ENCODE results near the gene SBK1. TPM values are rescaled to one million over a fixed set of nuclear protein-coding genes. Genes with fewer than 3 reads are reported as not detected.

Gene SBK1
- polyA plus RNA-seq, 1 donor = 3.2 TPM

DNA sequence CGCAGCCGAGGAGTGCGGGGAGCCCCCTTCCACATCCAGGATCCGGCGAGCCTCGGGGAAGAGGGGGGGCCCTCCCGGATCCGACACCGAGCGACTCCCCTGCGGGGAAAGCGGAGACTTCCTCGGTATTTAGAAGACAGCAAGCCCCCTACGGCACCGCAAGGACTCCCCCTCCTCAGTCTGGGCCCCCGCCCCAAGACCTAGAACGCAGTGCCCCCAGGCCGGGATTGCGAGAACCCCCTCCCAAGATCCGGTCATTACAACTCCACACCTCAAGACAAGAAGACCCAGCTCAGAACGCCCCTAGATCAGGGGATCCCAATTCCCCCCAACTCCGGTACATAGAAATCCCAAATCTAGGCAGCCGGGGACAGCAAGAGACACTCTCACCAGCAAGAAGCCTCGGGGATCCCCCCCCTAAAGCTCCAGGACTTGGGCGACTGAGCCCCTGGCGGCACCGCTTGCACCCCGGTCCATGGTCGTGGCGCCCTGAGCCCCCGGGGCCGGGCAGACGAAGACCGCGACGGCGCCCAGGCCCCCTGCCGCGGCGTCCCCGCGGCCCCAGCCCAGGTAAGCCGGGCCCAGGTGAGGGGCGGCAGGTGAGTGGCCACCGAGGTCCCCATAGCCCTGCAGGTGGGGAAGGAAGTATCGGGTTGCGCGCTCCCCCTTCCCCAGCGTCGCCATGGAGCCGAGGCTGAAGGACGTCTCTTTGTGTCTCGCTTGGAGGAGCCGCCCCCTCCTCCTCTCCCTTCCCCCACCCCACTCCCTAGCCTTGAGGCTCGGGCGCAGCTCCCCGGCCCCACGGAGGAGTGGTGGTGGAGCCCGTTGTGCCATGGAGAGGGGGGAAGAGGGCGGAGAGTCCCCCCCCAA is 641 bp downstream of the SBK1 start:
- WGBS (ENCODE audit: insufficient coverage, low lambda C conversion rate) = no CpG with 5 or more reads among the region's 60 CpGs
- no peak overlapping the region for H3K27ac ChIP-seq (ENCODE audit: low read length)

DNA sequence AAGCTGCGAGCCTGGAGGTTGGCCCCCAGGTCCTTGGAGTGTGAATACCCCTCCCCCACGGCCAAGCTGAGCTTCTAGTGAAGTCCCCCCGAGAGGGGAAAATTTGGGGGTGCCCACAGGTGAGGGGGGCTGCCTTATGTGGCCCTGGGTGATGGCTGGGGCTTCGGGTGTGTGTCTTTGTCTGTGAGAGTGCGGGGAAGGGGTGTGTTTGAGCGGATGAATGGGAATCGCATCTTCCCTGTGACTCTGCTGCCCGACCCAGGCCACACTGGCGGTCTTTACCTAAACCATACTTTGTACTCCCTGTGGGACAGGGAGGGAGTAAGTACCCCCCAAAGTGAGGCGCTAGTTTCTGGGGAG is 1.3 kb downstream of the SBK1 start:
- H3K4me1 ChIP-seq (ENCODE audit: control insufficient read depth, insufficient read depth, low read length) = peaks cover 3% of the 10 kb centered on the region
- H3K27me3 ChIP-seq (ENCODE audit: control insufficient read depth, insufficient read depth, low read length) = peaks cover 19% of the 10 kb centered on the region
- no CpG with 5 or more reads among the region's 10 CpGs for WGBS (ENCODE audit: insufficient coverage, low lambda C conversion rate)
- no peak overlapping the region for H3K27ac ChIP-seq (ENCODE audit: low read length)
- no peaks in the 10 kb centered on the region for H3K9me3 ChIP-seq (ENCODE audit: control insufficient read depth, low read depth, low read length)
- peak overlapping the region; percentile 55 for H3K4me3 ChIP-seq (ENCODE audit: low read length)
- DNase-seq = no peak
- no peaks in the 10 kb centered on the region for H3K36me3 ChIP-seq (ENCODE audit: control insufficient read depth, insufficient read depth, low read length)

More for the DNA sequence above, 641 bp downstream of the SBK1 start:
- Histone ChIP-seq H3K27me3 (ENCODE audit: control insufficient read depth, insufficient read depth, low read length) (peaks cover 19% of the 10 kb centered on the region), H3K36me3 (ENCODE audit: control insufficient read depth, insufficient read depth, low read length) (no peaks in the 10 kb centered on the region), H3K9me3 (ENCODE audit: control insufficient read depth, low read depth, low read length) (no peaks in the 10 kb centered on the region), H3K4me1 (ENCODE audit: control insufficient read depth, insufficient read depth, low read length) (peaks cover 3% of the 10 kb centered on the region), H3K4me3 (ENCODE audit: low read length) (peak overlapping the region; percentile 55)
- peak in 1 of 2 donors; percentile 47 for DNase-seq

- no peak for DNase-seq
- 80% methylated on average over 2 of the region's 6 CpGs for WGBS (ENCODE audit: insufficient coverage, low lambda C conversion rate)
- Histone ChIP-seq H3K4me1 (ENCODE audit: control insufficient read depth, insufficient read depth, low read length) (peaks cover 3% of the 10 kb centered on the region), H3K4me3 (ENCODE audit: low read length) (no peak overlapping the region), H3K27me3 (ENCODE audit: control insufficient read depth, insufficient read depth, low read length) (peaks cover 19% of the 10 kb centered on the region), H3K27ac (ENCODE audit: low read length) (no peak overlapping the region), H3K9me3 (ENCODE audit: control insufficient read depth, low read depth, low read length) (no peaks in the 10 kb centered on the region), H3K36me3 (ENCODE audit: control insufficient read depth, insufficient read depth, low read length) (no peaks in the 10 kb centered on the region)
Observed at GRCh38 chr16:28294201-28294600, 1.9 kb downstream of the SBK1 start.

- Histone ChIP-seq H3K4me1 (ENCODE audit: control insufficient read depth, insufficient read depth, low read length) (peaks cover 3% of the 10 kb centered on the region), H3K36me3 (ENCODE audit: control insufficient read depth, insufficient read depth, low read length) (no peaks in the 10 kb centered on the region), H3K9me3 (ENCODE audit: control insufficient read depth, low read depth, low read length) (no peaks in the 10 kb centered on the region), H3K4me3 (ENCODE audit: low read length) (no peak overlapping the region), H3K27me3 (ENCODE audit: control insufficient read depth, insufficient read depth, low read length) (peaks cover 19% of the 10 kb centered on the region), H3K27ac (ENCODE audit: low read length) (no peak overlapping the region)
- 93% methylated on average over 3 of the region's 11 CpGs for WGBS (ENCODE audit: insufficient coverage, low lambda C conversion rate)
- no peak for DNase-seq
Observed at GRCh38 chr16:28295276-28295675, 3.0 kb downstream of the SBK1 start.

GRCh38 chr16:28297308-28297707 is 5.0 kb downstream of the SBK1 start:
- WGBS (ENCODE audit: insufficient coverage, low lambda C conversion rate) = no CpG with 5 or more reads among the region's 2 CpGs
- Histone ChIP-seq H3K9me3 (ENCODE audit: control insufficient read depth, low read depth, low read length) (no peaks in the 10 kb centered on the region), H3K4me3 (ENCODE audit: low read length) (no peak overlapping the region), H3K27ac (ENCODE audit: low read length) (no peak overlapping the region), H3K27me3 (ENCODE audit: control insufficient read depth, insufficient read depth, low read length) (peaks cover 19% of the 10 kb centered on the region), H3K36me3 (ENCODE audit: control insufficient read depth, insufficient read depth, low read length) (no peaks in the 10 kb centered on the region), H3K4me1 (ENCODE audit: control insufficient read depth, insufficient read depth, low read length) (no peaks in the 10 kb centered on the region)
- DNase-seq = no peak

DNA sequence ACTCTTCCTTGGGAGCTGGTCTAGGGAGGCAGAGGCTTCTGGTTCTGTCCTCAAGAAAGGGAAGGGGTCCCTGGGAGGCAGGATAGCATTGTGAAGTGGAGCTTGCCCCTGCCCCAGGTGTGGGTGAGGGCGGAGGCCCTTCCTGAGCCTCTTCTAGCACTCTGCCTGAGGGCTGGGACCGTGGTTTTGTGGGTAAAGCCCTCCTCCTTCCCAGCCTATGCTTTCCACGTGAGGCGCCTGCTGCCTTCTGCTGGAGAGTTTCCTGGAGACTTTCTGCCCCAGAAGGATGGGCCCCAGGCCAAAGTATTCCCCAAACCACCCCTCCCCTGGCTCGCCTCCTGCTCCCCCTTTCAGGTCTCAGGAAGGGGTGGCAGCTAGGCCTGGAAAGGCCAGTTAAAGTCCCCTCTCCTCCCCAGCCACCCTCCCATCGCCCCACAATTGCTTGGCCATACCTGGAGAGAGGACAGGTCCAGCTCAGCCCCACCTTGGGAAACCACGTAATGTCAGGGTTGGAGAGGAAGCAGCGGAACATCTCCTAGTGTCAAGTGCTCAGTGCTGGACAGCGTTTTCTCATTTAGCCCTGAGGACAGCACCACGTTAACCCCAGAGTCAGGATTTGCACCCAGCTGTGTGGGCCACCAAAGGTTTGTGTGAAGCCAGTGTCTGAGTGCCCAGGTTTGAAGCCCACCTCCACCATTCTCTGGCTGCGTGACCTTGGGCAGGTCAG is 5.6 kb downstream of the SBK1 start:
- Histone ChIP-seq H3K27ac (ENCODE audit: low read length) (no peak overlapping the region), H3K4me1 (ENCODE audit: control insufficient read depth, insufficient read depth, low read length) (no peaks in the 10 kb centered on the region), H3K27me3 (ENCODE audit: control insufficient read depth, insufficient read depth, low read length) (peaks cover 15% of the 10 kb centered on the region), H3K4me3 (ENCODE audit: low read length) (no peak overlapping the region), H3K36me3 (ENCODE audit: control insufficient read depth, insufficient read depth, low read length) (no peaks in the 10 kb centered on the region), H3K9me3 (ENCODE audit: control insufficient read depth, low read depth, low read length) (no peaks in the 10 kb centered on the region)
- WGBS (ENCODE audit: insufficient coverage, low lambda C conversion rate) = no CpG with 5 or more reads among the region's 11 CpGs
- no peak for DNase-seq

- no peaks in the 10 kb centered on the region for H3K4me1 ChIP-seq (ENCODE audit: control insufficient read depth, insufficient read depth, low read length)
- no peak overlapping the region for H3K4me3 ChIP-seq (ENCODE audit: low read length)
- DNase-seq = no peak
- WGBS (ENCODE audit: insufficient coverage, low lambda C conversion rate) = no CpG with 5 or more reads among the region's 4 CpGs
- H3K27ac ChIP-seq (ENCODE audit: low read length) = no peak overlapping the region
- peaks cover 10% of the 10 kb centered on the region for H3K27me3 ChIP-seq (ENCODE audit: control insufficient read depth, insufficient read depth, low read length)
- no peaks in the 10 kb centered on the region for H3K9me3 ChIP-seq (ENCODE audit: control insufficient read depth, low read depth, low read length)
- no peaks in the 10 kb centered on the region for H3K36me3 ChIP-seq (ENCODE audit: control insufficient read depth, insufficient read depth, low read length)
Observed at GRCh38 chr16:28298511-28298878, 6.2 kb downstream of the SBK1 start.

DNA sequence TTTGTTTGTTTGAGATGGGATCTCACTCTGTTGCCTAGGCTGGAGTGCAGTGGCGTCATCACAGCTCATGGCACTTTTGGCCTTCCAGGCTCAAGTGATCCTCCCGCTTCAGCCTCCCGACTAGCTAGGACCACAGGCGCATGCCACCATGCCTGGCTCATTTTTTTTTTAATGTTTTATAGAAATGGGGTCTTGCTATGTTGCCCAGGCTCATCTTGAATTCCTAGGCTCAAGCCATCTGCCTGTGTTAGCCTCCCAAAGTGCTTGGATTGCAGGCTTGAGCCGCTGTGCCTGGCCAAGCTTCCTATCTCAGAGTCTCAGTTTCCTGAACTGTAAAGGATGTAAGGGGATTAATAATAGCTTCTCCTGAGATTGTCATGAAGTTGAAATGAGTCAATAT is 8.0 kb downstream of the SBK1 start:
- no peak overlapping the region for H3K4me3 ChIP-seq (ENCODE audit: low read length)
- H3K36me3 ChIP-seq (ENCODE audit: control insufficient read depth, insufficient read depth, low read length) = no peaks in the 10 kb centered on the region
- no peaks in the 10 kb centered on the region for H3K9me3 ChIP-seq (ENCODE audit: control insufficient read depth, low read depth, low read length)
- no peak overlapping the region for H3K27ac ChIP-seq (ENCODE audit: low read length)
- H3K4me1 ChIP-seq (ENCODE audit: control insufficient read depth, insufficient read depth, low read length) = no peaks in the 10 kb centered on the region
- WGBS (ENCODE audit: insufficient coverage, low lambda C conversion rate) = no CpG with 5 or more reads among the region's 5 CpGs
- no peaks in the 10 kb centered on the region for H3K27me3 ChIP-seq (ENCODE audit: control insufficient read depth, insufficient read depth, low read length)
- no peak for DNase-seq

- Histone ChIP-seq H3K27ac (ENCODE audit: low read length) (no peak overlapping the region), H3K27me3 (ENCODE audit: control insufficient read depth, insufficient read depth, low read length) (no peaks in the 10 kb centered on the region), H3K9me3 (ENCODE audit: control insufficient read depth, low read depth, low read length) (no peaks in the 10 kb centered on the region), H3K4me1 (ENCODE audit: control insufficient read depth, insufficient read depth, low read length) (no peaks in the 10 kb centered on the region), H3K4me3 (ENCODE audit: low read length) (no peak overlapping the region), H3K36me3 (ENCODE audit: control insufficient read depth, insufficient read depth, low read length) (no peaks in the 10 kb centered on the region)
- no CpG with 5 or more reads among the region's 6 CpGs for WGBS (ENCODE audit: insufficient coverage, low lambda C conversion rate)
- DNase-seq = no peak
Observed at GRCh38 chr16:28301154-28301553, 8.8 kb downstream of the SBK1 start.

DNA sequence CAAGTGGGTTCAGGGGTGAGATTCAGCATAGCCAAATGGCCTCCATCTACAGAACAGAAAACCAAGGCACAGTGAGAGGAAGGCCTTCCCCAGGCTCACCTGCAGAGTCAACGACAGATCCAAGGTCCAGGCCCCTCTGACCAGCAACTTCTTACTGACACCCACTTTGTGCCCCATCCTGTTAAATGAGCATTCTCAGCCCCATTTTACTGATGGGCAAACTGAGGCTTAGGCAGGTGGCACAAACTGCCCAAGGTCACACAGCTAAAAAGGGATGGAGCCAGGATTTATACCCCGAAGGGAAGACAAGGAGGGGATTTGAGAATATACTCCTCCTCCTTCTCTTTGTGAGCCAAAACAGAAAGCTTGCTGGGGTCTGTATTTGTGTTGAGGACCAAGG is 9.3 kb downstream of the SBK1 start:
- Histone ChIP-seq H3K4me1 (ENCODE audit: control insufficient read depth, insufficient read depth, low read length) (no peaks in the 10 kb centered on the region), H3K4me3 (ENCODE audit: low read length) (no peak overlapping the region), H3K27ac (ENCODE audit: low read length) (no peak overlapping the region), H3K36me3 (ENCODE audit: control insufficient read depth, insufficient read depth, low read length) (no peaks in the 10 kb centered on the region), H3K9me3 (ENCODE audit: control insufficient read depth, low read depth, low read length) (no peaks in the 10 kb centered on the region), H3K27me3 (ENCODE audit: control insufficient read depth, insufficient read depth, low read length) (no peaks in the 10 kb centered on the region)
- no CpG with 5 or more reads among the region's 2 CpGs for WGBS (ENCODE audit: insufficient coverage, low lambda C conversion rate)
- DNase-seq = no peak
